OCI-LY3 (cell line): ENCODE results near the gene EVPL.

ENCODE experiments used
- EZH2phosphoT487 ChIP-seq: fragments of 200-600 bp; shearing (Covaris generic); IDR thresholded peaks from 2 replicates; pipeline ENCODE4 v1.6.1; 2018; ENCODE audit warnings: antibody characterized with exemption, mixed run types, low read depth
- TF ChIP-seq, protein P1 (sequence below): fragments of 200-600, 300-600 bp; sonication (generic); IDR thresholded peaks from 2 replicates; pipeline ENCODE4 v1.5.1; 2014; ENCODE audit warnings: antibody characterized with exemption, low read length, low read depth

- TF ChIP-seq, protein P1, sequence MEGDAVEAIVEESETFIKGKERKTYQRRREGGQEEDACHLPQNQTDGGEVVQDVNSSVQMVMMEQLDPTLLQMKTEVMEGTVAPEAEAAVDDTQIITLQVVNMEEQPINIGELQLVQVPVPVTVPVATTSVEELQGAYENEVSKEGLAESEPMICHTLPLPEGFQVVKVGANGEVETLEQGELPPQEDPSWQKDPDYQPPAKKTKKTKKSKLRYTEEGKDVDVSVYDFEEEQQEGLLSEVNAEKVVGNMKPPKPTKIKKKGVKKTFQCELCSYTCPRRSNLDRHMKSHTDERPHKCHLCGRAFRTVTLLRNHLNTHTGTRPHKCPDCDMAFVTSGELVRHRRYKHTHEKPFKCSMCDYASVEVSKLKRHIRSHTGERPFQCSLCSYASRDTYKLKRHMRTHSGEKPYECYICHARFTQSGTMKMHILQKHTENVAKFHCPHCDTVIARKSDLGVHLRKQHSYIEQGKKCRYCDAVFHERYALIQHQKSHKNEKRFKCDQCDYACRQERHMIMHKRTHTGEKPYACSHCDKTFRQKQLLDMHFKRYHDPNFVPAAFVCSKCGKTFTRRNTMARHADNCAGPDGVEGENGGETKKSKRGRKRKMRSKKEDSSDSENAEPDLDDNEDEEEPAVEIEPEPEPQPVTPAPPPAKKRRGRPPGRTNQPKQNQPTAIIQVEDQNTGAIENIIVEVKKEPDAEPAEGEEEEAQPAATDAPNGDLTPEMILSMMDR = no peak
- no peak for TF ChIP-seq EZH2phosphoT487
These were observed 24.5 kb upstream of the EVPL start for GRCh38 chr17:76051561-76051960.
